HFFc6 (cell line): ENCODE results near the gene KCNQ1. TPM values are rescaled to one million over a fixed set of nuclear protein-coding genes. Genes with fewer than 3 reads are reported as not detected.

Experiments
- DNase-seq: peaks from one replicate; pipeline ENCODE4 v3.0.0-alpha.2; 2018
- H3K27ac Mint-ChIP-seq: 2 replicates; pipeline ENCODE4 v1.8.0; 2020; ENCODE audit warnings: mild to moderate bottlenecking, mixed read lengths
- H3K27me3 Mint-ChIP-seq: 2 replicates; pipeline ENCODE4 v1.8.0; 2021; ENCODE audit warnings: mild to moderate bottlenecking, moderate library complexity, mixed read lengths; ENCODE audit not compliant: insufficient read depth
- H3K36me3 Mint-ChIP-seq: 2 replicates; pipeline ENCODE4 v1.8.0; 2021; ENCODE audit warnings: low read depth, mixed read lengths
- H3K4me1 Mint-ChIP-seq: 2 replicates; pipeline ENCODE4 v1.8.0; 2020; ENCODE audit warnings: low read depth, mixed read lengths
- H3K4me3 Mint-ChIP-seq: 2 replicates; pipeline ENCODE4 v1.8.0; 2020; ENCODE audit warnings: mild to moderate bottlenecking, moderate library complexity, mixed read lengths
- H3K9me3 Mint-ChIP-seq: 2 replicates; pipeline ENCODE4 v1.8.0; 2020; ENCODE audit warnings: mild to moderate bottlenecking, mixed read lengths
- CTCF ChIP-seq: fragments of 200-600 bp; sonication (generic); IDR thresholded peaks from 2 replicates; pipeline ENCODE4 v1.5.0; 2021; ENCODE audit warnings: antibody characterized with exemption, mild to moderate bottlenecking
- total RNA-seq, 6 experiments: library from RNA; stranded (reverse); fragmentation: NEBNext Ultra II Directional; extraction: Animal tissue kit (Norgen Biotek cat#: 25700); gene quantifications; 2 replicates in 1 of 6; 3 replicates in 5 of 6; pipeline ENCODE4 v1.2.3, GENCODE V29; 2021

The KCNQ1 gene
- total RNA-seq, 6 experiments from 2014 or later = not detected

GRCh38 chr11:2853997-2854560 is 409.3 kb downstream of the KCNQ1 start:
- Mint-ChIP-seq H3K4me1 (no peaks in the 10 kb centered on the region), H3K27me3 (peaks cover 29% of the 10 kb centered on the region), H3K27ac (no peak overlapping the region), H3K36me3 (no peaks in the 10 kb centered on the region), H3K4me3 (no peak overlapping the region), H3K9me3 (no peaks in the 10 kb centered on the region)
- DNase-seq = no peak
- TF ChIP-seq CTCF = no peak

GRCh38 chr11:2855162-2855561 is 410.4 kb downstream of the KCNQ1 start:
- Mint-ChIP-seq H3K4me3 (no peak overlapping the region), H3K27ac (no peak overlapping the region), H3K9me3 (no peaks in the 10 kb centered on the region), H3K36me3 (no peaks in the 10 kb centered on the region), H3K27me3 (peaks cover 34% of the 10 kb centered on the region), H3K4me1 (no peaks in the 10 kb centered on the region)
- TF ChIP-seq CTCF = no peak
- DNase-seq = no peak

- Mint-ChIP-seq H3K27me3 (peaks cover 40% of the 10 kb centered on the region), H3K4me3 (no peak overlapping the region), H3K9me3 (no peaks in the 10 kb centered on the region)
Observed at GRCh38 chr11:2857276-2857675, 412.5 kb downstream of the KCNQ1 start.

GRCh38 chr11:2857918-2858317 is 413.1 kb downstream of the KCNQ1 start:
- Mint-ChIP-seq H3K27me3 (peaks cover 40% of the 10 kb centered on the region), H3K9me3 (no peaks in the 10 kb centered on the region), H3K4me1 (no peaks in the 10 kb centered on the region), H3K4me3 (no peak overlapping the region), H3K27ac (no peak overlapping the region), H3K36me3 (no peaks in the 10 kb centered on the region)
- TF ChIP-seq CTCF = no peak
- no peak for DNase-seq

More at GRCh38 chr11:2857276-2857675, 412.5 kb downstream of the KCNQ1 start:
- no peak for TF ChIP-seq CTCF
- no peak overlapping the region for H3K27ac Mint-ChIP-seq
- H3K4me1 Mint-ChIP-seq = no peaks in the 10 kb centered on the region
- H3K36me3 Mint-ChIP-seq = no peaks in the 10 kb centered on the region
- no peak for DNase-seq

- no peak for TF ChIP-seq CTCF
- H3K36me3 Mint-ChIP-seq = no peaks in the 10 kb centered on the region
- no peak overlapping the region for H3K27ac Mint-ChIP-seq
- no peaks in the 10 kb centered on the region for H3K9me3 Mint-ChIP-seq
- no peak for DNase-seq
- peaks cover 48% of the 10 kb centered on the region for H3K27me3 Mint-ChIP-seq
- H3K4me1 Mint-ChIP-seq = no peaks in the 10 kb centered on the region
- no peak overlapping the region for H3K4me3 Mint-ChIP-seq
Observed at GRCh38 chr11:2858995-2859698, 414.3 kb downstream of the KCNQ1 start.
